ENCODE results near the gene MTHFSD.

MTHFSD gene

GRCh38 chr16:86570558-86571529, 15.8 kb upstream of the MTHFSD start:
- peak; percentile 53 for DNase-seq (ENCODE audit: low read depth)

GRCh38 chr16:86569701-86570447, 14.8 kb upstream of the MTHFSD start:
- DNase-seq (ENCODE audit: low read depth): no peak

- no peak for DNase-seq (ENCODE audit: low read depth)
Measured at GRCh38 chr16:86568677-86569623, 13.9 kb upstream of the MTHFSD start.

- DNase-seq (ENCODE audit: low read depth): no peak
Measured at GRCh38 chr16:86567701-86568581, 12.9 kb upstream of the MTHFSD start.

GRCh38 chr16:86566966-86567700, 12.1 kb upstream of the MTHFSD start:
- peak; percentile 63 for DNase-seq (ENCODE audit: low read depth)

GRCh38 chr16:86566601-86566965, 11.5 kb upstream of the MTHFSD start, which contains the start of gene FOXC2:
FOXC2 (plus strand) TSS chr16:86566829; CDS start chr16:86567336, 507 bp downstream.
- DNase-seq (ENCODE audit: low read depth): peak; percentile 94

GRCh38 chr16:86565644-86566511, 10.8 kb upstream of the MTHFSD start:
- DNase-seq (ENCODE audit: low read depth): no peak

GRCh38 chr16:86565181-86565631, 10.2 kb upstream of the MTHFSD start:
- DNase-seq (ENCODE audit: low read depth): no peak

- DNase-seq (ENCODE audit: low read depth): peak; percentile 77
Measured at GRCh38 chr16:86563469-86564345, 8.7 kb upstream of the MTHFSD start.

- DNase-seq (ENCODE audit: low read depth): no peak
Measured at GRCh38 chr16:86562356-86562755, 7.3 kb upstream of the MTHFSD start.

- no peak for DNase-seq (ENCODE audit: low read depth)
Measured at GRCh38 chr16:86559802-86560305, 4.8 kb upstream of the MTHFSD start.

GRCh38 chr16:86558355-86559193, 3.5 kb upstream of the MTHFSD start:
- no peak for DNase-seq (ENCODE audit: low read depth)

GRCh38 chr16:86557587-86557986, 2.6 kb upstream of the MTHFSD start:
- no peak for DNase-seq (ENCODE audit: low read depth)

GRCh38 chr16:86556576-86556975, 1.5 kb upstream of the MTHFSD start:
- no peak for DNase-seq (ENCODE audit: low read depth)

GRCh38 chr16:86555704-86556075, 655 bp upstream of the MTHFSD start:
- no peak for DNase-seq (ENCODE audit: low read depth)

GRCh38 chr16:86554599-86554916, 477 bp downstream of the MTHFSD start:
- DNase-seq (ENCODE audit: low read depth): no peak

GRCh38 chr16:86553356-86553755, 1.7 kb downstream of the MTHFSD start:
- no peak for DNase-seq (ENCODE audit: low read depth)

All from amniotic epithelial cell (primary cell).